Measurements from ENCODE around the gene UBXN1.

Gene UBXN1

DNA sequence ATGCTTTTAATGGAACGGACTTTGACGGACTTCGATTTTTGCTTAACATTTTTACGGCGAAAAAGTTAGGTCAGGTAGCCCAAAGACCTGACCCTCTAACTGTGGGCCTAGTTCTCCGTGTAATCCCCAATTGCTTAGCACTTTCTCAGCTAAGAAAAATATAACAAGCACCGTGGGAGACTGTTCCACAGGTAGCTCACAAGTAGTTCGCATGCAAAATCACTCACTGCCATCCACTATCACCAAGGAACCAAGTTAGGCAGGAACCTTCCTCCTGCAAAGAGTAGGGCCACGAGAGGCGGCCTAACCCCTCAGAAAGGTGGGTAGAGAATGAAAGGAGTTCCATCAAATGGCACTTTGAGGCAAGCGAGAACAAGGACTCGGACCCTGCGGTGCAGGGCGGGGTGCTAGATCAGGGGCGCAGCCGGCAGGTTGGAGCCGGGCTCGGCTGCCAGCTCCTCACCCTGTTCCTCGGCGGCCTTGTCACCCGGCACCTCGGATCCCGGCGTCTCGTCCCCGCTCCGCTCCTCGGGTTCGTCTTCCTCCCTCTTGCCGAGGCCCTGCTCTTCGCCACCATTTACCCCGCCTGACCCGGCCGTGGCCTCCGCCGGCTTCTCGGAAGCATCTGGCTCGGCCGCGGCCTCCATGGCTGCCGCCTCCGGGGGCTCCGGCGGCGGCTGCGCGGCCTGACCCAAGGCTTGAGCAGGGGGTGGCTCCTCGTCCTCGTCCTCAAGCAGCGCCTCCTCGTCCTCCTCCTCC is 47.5 kb upstream of the UBXN1 start:
- H3K4me3 ChIP-seq (ENCODE audit: low read depth, low read length) = peak overlapping the region; percentile 99
- DNase-seq (ENCODE audit: low read depth) = no peak
- TF ChIP-seq, protein P1, sequence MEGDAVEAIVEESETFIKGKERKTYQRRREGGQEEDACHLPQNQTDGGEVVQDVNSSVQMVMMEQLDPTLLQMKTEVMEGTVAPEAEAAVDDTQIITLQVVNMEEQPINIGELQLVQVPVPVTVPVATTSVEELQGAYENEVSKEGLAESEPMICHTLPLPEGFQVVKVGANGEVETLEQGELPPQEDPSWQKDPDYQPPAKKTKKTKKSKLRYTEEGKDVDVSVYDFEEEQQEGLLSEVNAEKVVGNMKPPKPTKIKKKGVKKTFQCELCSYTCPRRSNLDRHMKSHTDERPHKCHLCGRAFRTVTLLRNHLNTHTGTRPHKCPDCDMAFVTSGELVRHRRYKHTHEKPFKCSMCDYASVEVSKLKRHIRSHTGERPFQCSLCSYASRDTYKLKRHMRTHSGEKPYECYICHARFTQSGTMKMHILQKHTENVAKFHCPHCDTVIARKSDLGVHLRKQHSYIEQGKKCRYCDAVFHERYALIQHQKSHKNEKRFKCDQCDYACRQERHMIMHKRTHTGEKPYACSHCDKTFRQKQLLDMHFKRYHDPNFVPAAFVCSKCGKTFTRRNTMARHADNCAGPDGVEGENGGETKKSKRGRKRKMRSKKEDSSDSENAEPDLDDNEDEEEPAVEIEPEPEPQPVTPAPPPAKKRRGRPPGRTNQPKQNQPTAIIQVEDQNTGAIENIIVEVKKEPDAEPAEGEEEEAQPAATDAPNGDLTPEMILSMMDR (IDR thresholded peaks at IDR 0.05; ENCODE audit: insufficient read depth, low read depth, low read length, missing control alignments) = no peak

DNA sequence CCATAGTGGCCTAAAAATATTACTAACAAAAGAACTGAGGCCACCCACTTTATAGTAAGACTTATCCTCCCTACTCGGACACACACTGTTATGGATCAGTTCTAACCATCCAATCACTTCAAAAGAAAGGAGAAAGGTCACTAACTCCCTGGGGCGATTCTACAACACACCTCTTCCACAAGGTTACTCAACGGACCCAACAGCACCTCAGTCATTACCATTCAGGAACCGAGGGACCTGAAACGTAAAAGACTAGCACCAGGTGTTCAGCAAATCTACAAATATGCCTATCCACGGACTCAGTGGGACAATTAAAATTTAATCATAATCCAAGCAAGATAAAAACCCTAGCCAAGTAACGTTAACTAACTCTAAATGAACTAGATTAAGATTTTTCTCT is 46.8 kb upstream of the UBXN1 start:
- TF ChIP-seq, protein P1 (IDR thresholded peaks at IDR 0.05; ENCODE audit: insufficient read depth, low read depth, low read length, missing control alignments) = no peak
- peak overlapping the region; percentile 99 for H3K4me3 ChIP-seq (ENCODE audit: low read depth, low read length)
- DNase-seq (ENCODE audit: low read depth) = no peak

DNA sequence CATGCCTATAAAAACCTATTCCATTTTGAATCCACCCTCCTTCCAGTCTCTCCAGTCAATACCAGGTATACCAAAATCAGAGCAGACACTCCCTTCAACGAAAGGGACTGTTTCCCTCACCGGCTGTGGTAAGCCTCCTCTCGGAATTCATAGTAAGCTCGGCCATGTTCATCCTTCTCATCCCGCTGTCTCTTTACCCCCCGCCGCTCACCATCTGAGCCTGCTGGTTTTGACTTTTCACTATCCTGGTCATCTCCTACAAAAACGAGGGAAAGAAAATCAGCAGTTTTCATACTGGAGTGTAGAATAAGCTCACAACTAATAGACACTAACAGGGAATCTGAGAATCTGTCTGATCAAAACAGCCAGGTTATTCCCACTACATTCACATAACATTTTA is 45.3 kb upstream of the UBXN1 start:
- TF ChIP-seq, protein P1 (IDR thresholded peaks at IDR 0.05; ENCODE audit: insufficient read depth, low read depth, low read length, missing control alignments) = no peak
- H3K4me3 ChIP-seq (ENCODE audit: low read depth, low read length) = peak overlapping the region; percentile 99
- DNase-seq (ENCODE audit: low read depth) = no peak

DNA sequence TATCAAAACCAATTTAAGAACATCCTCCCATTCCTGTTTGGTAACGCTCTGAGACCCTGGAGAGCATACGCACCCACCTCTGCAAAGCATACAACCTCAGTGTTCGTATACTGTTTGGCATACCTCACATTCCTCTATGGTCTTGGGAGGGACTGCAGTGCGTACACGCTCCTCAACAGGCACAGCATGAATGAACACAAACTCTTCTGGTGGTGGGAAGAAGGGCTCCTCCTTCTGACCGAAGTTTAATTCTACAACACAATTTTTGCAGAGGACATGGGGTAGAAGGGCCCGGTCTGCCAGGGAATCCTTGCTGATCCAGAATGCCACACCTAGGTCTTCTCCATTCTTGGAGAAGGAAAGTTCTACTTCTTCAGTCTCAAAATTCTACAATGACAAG is 43.1 kb upstream of the UBXN1 start:
- H3K4me3 ChIP-seq (ENCODE audit: low read depth, low read length) = no peak overlapping the region
- DNase-seq (ENCODE audit: low read depth) = no peak
- TF ChIP-seq, protein P1 (IDR thresholded peaks at IDR 0.05; ENCODE audit: insufficient read depth, low read depth, low read length, missing control alignments) = no peak

DNA sequence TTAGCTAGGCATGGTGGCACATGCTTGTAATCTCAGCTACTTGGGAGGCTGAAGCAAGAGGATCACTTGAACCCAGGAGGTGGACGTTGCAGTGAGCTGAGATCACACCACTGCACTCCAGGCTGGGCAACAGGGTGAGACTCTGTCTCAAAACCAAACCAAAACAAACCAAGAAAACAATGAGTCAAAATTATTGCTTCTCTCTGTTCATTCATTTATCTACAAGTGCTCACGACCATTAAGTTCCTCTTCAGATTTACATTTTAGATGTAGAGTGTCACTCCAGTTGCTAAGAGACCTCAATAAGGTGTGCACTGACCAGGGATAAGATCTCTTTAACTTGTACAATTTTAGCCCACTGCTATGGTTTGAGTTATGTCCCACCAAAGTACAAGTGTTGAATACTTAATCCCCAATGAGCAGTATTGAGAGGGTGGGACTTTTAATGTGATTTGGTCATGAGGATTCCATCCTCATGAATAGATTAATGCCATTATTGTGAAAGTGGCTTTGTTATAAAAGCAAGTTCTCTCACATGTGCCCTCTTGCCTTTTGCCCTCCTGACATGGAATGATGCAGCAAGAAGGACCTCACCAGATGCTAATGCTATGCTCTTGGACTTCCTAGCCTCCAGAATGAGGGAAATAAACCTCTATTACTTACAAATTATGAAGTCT is 40.6 kb upstream of the UBXN1 start:
- TF ChIP-seq, protein P1 (IDR thresholded peaks at IDR 0.05; ENCODE audit: insufficient read depth, low read depth, low read length, missing control alignments) = no peak
- H3K4me3 ChIP-seq (ENCODE audit: low read depth, low read length) = no peak overlapping the region
- no peak for DNase-seq (ENCODE audit: low read depth)

DNA sequence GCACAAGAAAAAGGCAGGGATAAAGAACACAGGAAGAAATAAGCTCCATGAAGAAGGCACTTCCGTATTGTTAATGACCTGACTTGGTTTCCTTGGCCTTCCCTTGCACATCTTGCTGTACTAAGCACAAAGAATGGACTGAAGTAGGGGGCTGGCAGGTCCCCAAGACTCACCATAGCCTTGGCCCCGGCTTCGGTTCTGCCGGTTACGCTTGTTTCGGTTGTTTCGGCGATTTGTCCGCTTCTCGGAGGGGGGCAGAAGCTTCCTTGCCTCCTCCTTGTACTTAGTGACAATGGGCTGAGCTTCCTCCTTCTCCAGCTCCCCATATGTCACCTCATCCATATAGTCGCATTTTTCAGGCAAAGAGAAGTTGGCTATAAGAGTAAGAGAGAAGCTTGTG is 37.9 kb upstream of the UBXN1 start:
- TF ChIP-seq, protein P1 (IDR thresholded peaks at IDR 0.05; ENCODE audit: insufficient read depth, low read depth, low read length, missing control alignments) = no peak
- no peak for DNase-seq (ENCODE audit: low read depth)
- no peak overlapping the region for H3K4me3 ChIP-seq (ENCODE audit: low read depth, low read length)
